GM19193 (cell line): ENCODE measurements around the gene MS4A4A.

Experiments
- POLR2A ChIP-seq: IDR thresholded peaks from 4 replicates; pipeline ENCODE4 v1.6.1; 2011; ENCODE audit not compliant: insufficient read depth, insufficient read length; ENCODE audit errors: extremely low read depth

Gene MS4A4A

GRCh38 chr11:60328460-60328859, 48.0 kb downstream of the MS4A4A start:
- TF ChIP-seq POLR2A: no peak

DNA sequence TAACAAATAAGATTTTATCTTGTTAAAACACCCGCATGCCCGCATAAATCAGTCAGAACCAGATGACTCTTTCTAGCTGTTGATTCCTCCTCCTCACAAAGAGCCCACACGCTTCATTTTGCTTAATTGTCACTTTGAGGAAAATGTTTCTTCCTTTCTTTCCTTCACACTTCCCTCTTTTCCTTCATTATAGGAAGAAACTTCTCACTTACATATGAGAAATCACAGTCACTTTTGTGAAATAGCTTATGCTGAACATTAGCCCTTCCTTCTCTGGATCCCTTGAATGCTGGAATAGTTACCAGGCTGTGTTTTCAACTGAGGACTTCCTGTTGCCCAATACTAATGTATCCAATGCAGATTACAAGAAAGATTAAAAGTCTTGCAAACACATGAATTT, 52.4 kb downstream of the MS4A4A start:
- no peak for TF ChIP-seq POLR2A

GRCh38 chr11:60334005-60334620, 53.6 kb downstream of the MS4A4A start:
- TF ChIP-seq POLR2A: no peak

- TF ChIP-seq POLR2A: no peak
Measured at GRCh38 chr11:60336767-60337391, 56.4 kb downstream of the MS4A4A start.

DNA sequence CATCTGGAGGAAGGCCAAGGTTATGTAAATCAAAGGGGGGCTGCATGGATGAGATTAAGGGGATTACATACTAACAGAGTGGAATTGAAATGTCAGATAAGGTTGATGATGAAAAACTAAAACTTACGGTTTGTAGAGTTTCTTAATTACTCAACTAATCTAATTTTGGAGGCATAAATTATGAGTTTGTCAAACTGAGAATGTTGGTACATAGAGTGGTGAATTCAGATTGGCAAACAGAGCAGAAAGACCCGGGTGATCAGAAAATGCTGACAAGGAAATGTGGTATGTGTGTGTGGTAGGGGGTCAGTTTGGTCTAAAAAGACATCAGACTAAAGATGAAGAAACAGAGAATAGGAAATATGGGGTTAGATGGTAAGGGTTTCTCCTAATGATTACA, 57.6 kb downstream of the MS4A4A start:
- no peak for TF ChIP-seq POLR2A

GRCh38 chr11:60339356-60339755, 58.9 kb downstream of the MS4A4A start:
- TF ChIP-seq POLR2A: no peak

GRCh38 chr11:60343094-60343704, 62.7 kb downstream of the MS4A4A start:
- no peak for TF ChIP-seq POLR2A

DNA sequence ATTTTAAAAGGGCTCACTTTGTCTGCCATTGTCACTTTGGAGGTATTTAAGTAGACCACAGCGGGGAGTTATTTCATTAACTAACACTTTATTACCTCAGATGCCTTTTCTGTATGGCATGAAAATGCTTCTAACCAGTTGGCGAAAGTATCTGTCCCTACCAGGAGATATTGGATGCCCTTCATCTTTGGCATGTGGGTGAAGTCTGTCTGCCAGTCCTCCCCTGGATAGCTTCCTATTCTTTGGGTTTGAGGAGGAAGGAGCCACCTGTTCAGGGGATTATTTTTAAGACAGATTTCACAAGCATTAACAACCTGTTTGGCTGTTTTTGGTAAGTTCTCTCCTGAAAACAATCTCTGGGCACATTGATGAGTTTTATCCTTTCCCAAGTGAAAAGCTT, 63.7 kb downstream of the MS4A4A start:
- no peak for TF ChIP-seq POLR2A

- TF ChIP-seq POLR2A: no peak
Measured at GRCh38 chr11:60345489-60345888, 65.0 kb downstream of the MS4A4A start.

DNA sequence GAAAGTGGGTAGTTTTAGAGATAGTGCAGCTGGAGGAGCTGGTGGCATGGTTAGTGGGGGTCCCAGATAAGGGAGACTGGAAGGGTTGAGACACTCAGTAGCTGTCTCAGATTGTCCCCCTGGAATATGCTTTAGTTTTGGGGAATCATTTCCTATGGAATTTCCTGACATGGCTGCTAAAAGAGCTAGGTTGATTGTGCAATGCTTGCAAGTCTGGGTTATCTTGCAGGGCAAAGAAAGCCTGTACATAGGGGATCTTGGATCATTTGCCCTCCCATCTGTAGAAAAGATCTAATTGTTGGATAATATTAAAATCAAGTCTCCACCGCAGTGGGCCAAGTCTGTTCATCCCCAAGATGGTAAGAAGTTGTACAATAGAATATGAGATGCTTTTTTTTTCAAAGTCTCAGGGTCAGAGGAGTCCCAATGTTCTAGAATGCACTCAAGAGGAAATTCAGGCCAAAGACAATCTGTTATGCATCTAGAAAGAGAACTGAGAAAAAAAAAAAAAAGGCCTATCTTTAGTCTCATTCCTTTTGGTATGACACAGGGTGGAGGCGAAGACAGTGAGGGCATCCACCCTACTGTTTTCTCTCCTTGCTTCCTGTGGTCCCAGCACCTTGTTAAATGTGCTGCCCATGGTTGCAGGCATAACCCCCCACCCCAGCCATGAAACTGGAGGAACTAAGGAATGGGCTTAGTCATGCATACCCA, 66.8 kb downstream of the MS4A4A start:
- no peak for TF ChIP-seq POLR2A

GRCh38 chr11:60348116-60348515, 67.7 kb downstream of the MS4A4A start:
- TF ChIP-seq POLR2A: no peak

DNA sequence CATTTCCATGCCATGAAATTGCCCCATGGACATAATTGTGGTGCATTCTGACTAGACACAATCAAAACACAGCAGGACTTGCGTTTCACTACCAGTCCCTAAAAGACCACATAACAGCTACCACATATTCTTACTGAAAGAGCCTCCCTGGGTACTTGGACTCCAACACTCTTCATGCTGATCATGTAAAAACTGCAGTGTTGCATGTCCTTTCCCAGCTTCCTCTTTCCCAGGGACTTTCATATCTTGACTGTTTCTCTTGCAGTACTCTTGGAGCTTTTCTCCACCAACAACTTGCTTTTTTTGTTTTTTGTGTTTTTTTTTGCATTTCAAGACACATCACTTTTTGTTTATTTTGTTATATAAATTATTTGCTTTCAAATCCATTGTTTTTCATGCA, 69.5 kb downstream of the MS4A4A start:
- TF ChIP-seq POLR2A: no peak

GRCh38 chr11:60357771-60358170, 77.3 kb downstream of the MS4A4A start:
- TF ChIP-seq POLR2A: no peak
